BJ (cell line): ENCODE measurements around the gene SRPK3. TPM values are rescaled to one million over a fixed set of nuclear protein-coding genes. Genes with fewer than 3 reads are reported as not detected.

ENCODE experiments used
- CTCF ChIA-PET: fragments of 350-600 bp; formaldehyde crosslinking; extraction: SDS; loops from one replicate; lab custom pipeline; 2021; ENCODE audit warnings: antibody characterized with exemption, inconsistent platforms; lab: Yijun Ruan, JAX
- POLR2A ChIA-PET: fragments of 300-600 bp; sonication (Branson Sonifier 250); formaldehyde crosslinking; extraction: SDS; loops from one replicate; lab custom pipeline; 2021; ENCODE audit warnings: antibody characterized with exemption; lab: Charles Lee
- DNase-seq: peaks from one replicate; pipeline ENCODE4 v3.0.0-alpha.2; 2011; ENCODE audit warnings: low read depth
- H3K27me3 ChIP-seq: 2 replicates; pipeline ENCODE4 v1.6.0; 2011; ENCODE audit warnings: low read length; ENCODE audit not compliant: control insufficient read depth, insufficient read depth
- H3K36me3 ChIP-seq: 2 replicates; pipeline ENCODE4 v1.5.1; 2011; ENCODE audit warnings: low read length; ENCODE audit not compliant: control insufficient read depth, insufficient read depth
- H3K4me3 ChIP-seq: 2 replicates; pipeline ENCODE4 v1.5.1; 2011; ENCODE audit warnings: low read depth, mild to moderate bottlenecking, control low read depth, low read length
- CTCF ChIP-seq: IDR thresholded peaks from 2 replicates; pipeline ENCODE4 v1.5.1; 2011; ENCODE audit warnings: low read depth, mild to moderate bottlenecking, control low read depth, inconsistent platforms, low read length, moderate library complexity; ENCODE audit not compliant: insufficient read depth
- polyA plus RNA-seq: library from polyadenylated mRNA; depleted of rRNA; stranded (reverse); fragments of >200 nt; gene quantifications from 2 replicates; pipeline ENCODE4 v1.2.3, GENCODE V29; 2011

SRPK3 gene
- polyA plus RNA-seq, 1 experiment: 1.1 TPM

- TF ChIP-seq CTCF: no peak
- ChIA-PET POLR2A (no interaction called here), CTCF (interaction anchor here (0.8 to 1.0 kb wide), 2 partner anchors 13 to 18 kb away, joined by 3 to 4 read pairs; partner anchors contain the start of gene PLXNB3)
- DNase-seq: no peak
- H3K27me3 ChIP-seq: no peaks in the 10 kb centered on the region
- no peak overlapping the region for H3K4me3 ChIP-seq
- peaks cover 4% of the 10 kb centered on the region; the same call in 1 of the 2 replicates for H3K36me3 ChIP-seq
Measured at GRCh38 chrX:153781428-153782047, 697 bp downstream of the SRPK3 start.

DNA sequence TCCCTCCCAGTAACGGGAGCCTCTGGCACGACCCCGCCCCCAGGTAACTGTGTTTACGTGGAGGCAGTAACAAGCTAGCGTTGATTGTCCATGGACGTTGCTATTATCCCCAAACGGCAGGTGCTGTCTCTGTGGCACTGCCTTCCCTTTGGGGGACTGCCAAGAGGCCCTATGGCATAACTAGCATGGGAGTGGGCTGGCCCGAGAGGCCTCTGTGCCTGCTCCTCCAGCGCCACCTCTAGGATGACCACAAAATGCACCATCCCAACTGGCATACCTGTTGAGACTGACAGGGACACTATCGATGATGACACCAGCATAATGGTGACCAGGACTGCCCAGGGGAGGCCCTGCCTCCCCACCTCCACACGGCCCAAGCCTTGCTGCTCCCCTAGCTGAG is 1.5 kb downstream of the SRPK3 start:
- Histone ChIP-seq H3K36me3 (peaks cover 6% of the 10 kb centered on the region; the same call in 1 of the 2 replicates), H3K4me3 (no peak overlapping the region), H3K27me3 (no peaks in the 10 kb centered on the region)
- ChIA-PET CTCF (no interaction called here), POLR2A (no interaction called here)
- 0 out of 2 replicates have a peak, but pooled peaks have one; percentile 3 for TF ChIP-seq CTCF
- no peak for DNase-seq

DNA sequence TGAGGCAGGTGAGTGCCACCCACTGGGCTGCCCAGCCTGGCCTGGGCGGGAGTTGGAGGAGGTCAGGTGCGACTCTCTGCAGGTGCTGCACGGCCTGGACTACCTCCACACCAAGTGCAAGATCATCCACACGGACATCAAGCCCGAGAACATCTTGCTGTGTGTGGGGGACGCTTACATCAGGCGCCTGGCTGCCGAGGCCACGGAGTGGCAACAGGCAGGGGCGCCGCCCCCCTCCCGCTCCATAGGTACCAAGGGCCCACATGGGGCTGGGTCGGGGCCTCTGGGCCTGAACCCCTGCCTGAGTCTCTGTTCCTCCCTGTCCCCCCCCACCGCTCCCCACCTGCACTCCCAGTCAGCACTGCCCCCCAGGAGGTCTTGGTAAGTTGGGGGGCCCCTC is 2.0 kb downstream of the SRPK3 start:
- DNase-seq: no peak
- H3K36me3 ChIP-seq: peaks cover 8% of the 10 kb centered on the region; the same call in 1 of the 2 replicates
- POLR2A ChIA-PET: no interaction called here
- CTCF ChIA-PET: no interaction called here
- H3K27me3 ChIP-seq: no peaks in the 10 kb centered on the region
- no peak overlapping the region for H3K4me3 ChIP-seq
- no peak for TF ChIP-seq CTCF

GRCh38 chrX:153783378-153784013 is 2.7 kb downstream of the SRPK3 start:
- DNase-seq: no peak
- TF ChIP-seq CTCF: no peak
- no peak overlapping the region for H3K4me3 ChIP-seq
- ChIA-PET CTCF (no interaction called here), POLR2A (no interaction called here)
- H3K27me3 ChIP-seq: no peaks in the 10 kb centered on the region
- peaks cover 10% of the 10 kb centered on the region for H3K36me3 ChIP-seq

GRCh38 chrX:153784325-153784967 is 3.6 kb downstream of the SRPK3 start:
- TF ChIP-seq CTCF: no peak
- no peak overlapping the region for H3K4me3 ChIP-seq
- H3K27me3 ChIP-seq: no peaks in the 10 kb centered on the region
- CTCF ChIA-PET: no interaction called here
- H3K36me3 ChIP-seq: peaks cover 14% of the 10 kb centered on the region
- DNase-seq: no peak
- POLR2A ChIA-PET: no interaction called here
